Activated T-helper 1 cell treated with Interleukin-2 at 50 U/mL for 16 hours (primary cell): ENCODE measurements around the gene JTB.
A peak's percentile ranks its signal among the peaks of the same experiment; 100 is the strongest.

Source experiments
- DNase-seq: peaks from one replicate; pipeline ENCODE4 v3.0.0-alpha.2; 2020; ENCODE audit warnings: low read depth

Gene JTB

DNA sequence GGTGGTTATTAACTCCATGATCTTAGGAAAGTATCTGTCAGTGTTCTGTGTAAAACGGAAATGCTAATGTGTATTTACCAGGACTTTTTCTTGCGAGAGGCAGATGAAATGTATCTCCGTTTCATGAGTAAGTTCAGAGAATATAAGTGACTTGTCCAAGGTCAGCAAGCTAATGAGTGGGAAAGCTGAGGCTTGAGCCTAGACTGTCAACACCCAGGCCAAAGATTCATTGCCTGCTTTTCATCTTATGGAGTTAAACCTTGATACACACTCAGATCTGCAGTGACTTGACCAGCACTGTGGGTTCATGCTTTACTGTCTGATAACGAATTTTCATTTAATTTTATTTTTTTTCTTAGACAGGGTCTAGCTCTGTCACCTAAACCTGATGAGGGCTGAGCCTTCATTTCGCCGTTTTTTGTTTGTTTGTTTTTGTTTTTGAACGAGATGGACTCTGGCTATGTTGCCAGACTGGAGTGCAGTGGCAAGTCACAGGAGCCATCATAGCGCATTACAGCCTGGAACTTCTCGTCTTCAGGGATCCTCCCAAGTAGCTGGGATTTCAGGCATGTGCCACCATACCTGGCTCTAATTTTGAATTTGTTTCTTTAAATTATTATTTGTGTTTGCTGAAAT is 918 bp upstream of the JTB start:
- DNase-seq = no peak

DNA sequence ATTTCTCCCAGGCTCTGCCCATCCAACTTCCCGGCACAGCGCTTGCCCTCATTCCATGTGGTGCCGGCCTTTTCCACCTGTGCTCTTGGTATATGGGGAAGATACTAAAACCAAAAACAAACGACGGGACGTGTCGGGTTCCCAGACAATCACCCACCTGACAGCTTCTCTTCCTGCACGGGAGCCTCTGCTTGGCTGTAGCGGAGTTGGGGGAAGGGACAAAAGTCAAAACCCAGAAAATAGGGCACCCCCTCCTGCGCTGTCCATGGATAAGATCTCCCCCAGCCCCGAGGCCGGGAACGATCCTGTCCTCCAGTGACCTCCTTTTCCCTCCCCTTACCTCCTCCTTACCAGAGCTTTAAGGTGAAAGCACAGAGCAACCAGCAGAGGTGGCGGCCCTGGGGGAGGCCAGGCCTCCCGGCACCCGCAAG is 640 bp downstream of the JTB start:
- DNase-seq = no peak

DNA sequence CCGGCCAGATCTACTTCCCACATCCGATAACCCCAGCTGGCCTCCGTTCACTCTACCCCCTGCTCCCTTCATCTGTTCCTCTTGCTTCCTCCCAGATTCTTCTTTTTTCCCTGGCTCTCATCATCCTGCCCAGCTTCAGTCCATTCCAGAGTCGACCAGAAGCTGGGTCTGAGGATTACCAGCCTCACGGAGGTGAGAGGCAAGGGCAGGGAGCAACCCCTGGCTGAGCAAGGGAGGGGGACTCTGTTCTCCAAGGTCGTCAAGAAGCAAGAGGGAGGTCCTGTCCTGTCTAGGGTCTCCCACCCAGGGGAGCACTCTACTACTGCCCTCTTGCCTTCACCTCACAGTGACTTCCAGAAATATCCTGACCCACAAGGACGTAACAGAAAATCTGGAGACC is 3.9 kb downstream of the JTB start:
- DNase-seq = no peak

DNA sequence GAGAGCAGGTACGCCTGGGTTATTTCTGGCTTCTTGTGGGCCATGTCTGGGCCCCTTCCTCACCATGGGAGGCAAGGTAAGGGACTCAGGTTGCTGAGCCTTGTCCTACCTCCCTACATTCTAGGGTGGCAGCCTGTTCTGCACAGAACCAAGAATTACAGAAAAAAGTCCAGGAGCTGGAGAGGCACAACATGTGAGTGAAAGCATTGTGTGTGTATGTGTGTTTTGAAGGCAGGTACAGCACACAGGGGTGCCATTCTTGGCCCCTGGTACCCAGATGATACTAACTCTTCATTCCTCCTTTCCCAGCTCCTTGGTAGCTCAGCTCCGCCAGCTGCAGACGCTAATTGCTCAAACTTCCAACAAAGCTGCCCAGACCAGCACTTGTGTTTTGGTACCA is 4.4 kb downstream of the JTB start:
- no peak for DNase-seq

DNA sequence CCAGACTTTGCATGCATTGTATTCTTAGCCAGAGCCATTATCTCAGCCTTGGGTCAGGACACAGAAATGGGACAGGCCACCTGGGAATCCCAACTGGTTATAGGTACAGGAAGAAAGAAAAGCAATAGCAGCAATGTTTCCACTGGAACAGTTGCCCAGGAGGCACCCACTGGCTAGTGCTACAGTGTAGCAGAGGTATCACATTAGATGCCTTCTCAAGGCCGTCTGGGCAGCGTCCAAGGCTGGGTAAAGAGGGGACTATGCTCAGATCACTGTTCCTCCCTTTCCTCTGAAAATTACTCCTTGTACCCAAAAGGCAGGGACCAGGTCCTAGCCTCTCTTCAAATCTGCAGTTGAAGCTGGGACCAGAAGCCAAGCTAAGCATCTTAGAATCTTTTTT is 7.1 kb downstream of the JTB start:
- DNase-seq = no peak

DNA sequence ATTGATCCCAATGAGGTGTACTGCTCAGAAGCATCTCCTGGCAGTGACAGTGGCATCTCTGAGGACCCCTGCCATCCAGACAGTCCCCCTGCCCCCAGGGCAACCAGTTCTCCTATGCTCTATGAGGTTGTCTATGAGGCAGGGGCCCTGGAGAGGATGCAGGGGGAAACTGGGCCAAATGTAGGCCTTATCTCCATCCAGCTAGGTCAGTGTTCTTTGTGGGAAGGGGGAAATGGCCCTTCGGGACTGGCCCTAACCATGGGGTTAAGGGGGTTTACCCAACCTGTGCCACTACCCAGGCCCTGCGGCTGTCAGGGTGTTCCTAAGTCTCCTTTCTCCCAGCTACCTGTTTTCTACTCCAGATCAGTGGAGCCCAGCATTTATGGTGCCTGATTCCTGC is 8.5 kb downstream of the JTB start:
- no peak for DNase-seq

DNA sequence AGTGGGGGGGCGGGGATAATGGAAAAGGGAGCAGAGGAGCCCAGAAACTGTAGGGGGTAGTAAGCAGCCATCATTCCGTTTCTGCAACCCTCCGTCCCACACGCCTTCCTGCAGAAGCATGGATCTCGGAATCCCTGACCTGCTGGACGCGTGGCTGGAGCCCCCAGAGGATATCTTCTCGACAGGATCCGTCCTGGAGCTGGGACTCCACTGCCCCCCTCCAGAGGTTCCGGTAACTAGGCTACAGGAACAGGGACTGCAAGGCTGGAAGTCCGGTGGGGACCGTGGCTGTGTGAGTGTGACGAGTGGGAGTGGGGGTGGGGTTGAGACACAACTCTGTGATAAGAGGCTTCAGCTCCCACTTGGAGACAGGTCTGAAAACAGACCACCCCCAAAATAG is 9.1 kb downstream of the JTB start:
- no peak for DNase-seq

DNA sequence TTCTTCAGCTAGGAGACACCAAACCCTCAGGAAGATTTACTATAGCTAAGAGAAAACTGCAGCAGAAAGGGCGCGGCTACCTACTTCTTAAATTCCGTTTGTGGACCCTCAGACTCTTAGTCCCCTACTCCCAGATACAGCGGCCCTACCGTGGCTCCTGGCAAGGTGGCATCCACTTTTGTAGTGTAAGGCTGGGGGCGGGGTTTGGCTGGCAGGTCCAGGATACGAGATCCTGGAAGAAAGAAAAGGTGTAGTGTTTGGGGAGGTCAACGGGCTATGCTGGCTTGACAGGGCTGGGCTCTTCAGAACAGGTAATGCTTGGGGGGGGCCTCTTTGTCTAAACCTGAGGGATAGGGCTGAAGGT is 9.5 kb downstream of the JTB start:
- no peak for DNase-seq

DNA sequence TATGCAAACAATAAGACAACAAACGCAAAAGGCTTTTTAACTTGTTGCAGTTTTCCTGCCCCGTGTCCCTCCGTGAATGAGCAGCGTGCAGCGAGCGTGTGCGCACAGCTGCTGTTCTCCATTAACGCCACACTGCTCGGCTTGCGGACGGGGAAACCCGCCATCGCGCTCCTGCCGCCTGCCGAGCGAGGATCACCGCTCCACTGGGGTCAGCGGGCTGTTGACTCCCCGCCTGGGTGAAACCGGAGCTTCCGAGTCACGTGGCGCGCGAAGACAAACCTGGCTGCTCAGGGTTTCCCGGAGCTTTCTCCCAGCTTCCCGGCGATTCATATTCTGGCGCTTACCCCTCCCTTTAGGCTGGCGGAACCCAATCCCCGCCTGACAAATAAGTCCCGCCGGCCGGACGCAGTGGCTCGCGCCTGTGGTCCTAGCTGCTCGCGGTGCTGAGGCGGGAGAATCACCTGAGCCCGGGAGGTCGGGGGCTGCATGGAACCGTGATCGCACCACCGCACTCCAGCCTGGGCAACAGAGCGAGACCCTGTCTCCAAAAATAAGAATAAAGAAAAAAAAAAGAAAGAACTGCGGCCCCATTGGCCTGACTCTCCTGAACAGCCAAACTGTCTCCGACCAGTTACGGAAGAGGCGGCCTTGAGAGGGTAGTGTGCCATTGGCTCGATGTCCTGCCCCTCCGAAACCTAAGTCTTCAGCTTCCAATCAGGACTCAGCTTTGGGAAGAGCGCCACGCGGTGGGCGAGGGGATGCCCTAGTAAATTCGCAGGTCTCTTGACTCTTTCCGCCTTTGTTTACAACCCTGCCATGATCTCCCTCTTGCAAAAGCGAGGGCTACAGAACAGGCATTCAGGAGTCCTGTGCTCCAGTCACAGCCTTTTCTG is 10.1 kb downstream of the JTB start, which contains the start of gene CREB3L4:
Gene CREB3L4 (plus strand): TSS at position 796 of the 893 bp plus-strand sequence. CDS start 624 bp downstream, outside the sequence.
- peak; percentile 76 for DNase-seq

DNA sequence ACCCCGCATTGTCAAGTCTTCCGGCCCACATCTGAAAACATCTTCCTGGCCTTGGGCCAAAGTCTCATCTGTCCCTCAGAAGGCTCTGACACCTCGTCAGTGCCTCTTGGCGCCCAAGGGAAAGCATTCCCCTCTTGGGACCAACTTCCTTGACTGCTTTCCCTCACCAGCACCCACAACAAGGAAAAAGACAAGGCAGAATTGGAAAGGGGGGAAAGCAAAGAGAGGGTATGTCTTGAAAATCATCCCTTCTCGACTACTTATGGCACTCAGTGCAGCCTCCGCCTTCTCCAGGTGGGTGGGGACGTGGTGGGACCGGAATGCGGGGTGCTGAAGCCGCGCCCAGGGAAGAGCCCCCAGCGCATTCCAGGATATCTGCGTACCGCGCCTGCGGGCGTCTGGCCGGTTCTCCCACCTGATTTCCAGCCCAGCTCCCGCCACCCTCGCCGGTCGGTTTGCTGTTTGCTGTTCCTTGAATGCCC is 13.6 kb downstream of the JTB start:
- no peak for DNase-seq

DNA sequence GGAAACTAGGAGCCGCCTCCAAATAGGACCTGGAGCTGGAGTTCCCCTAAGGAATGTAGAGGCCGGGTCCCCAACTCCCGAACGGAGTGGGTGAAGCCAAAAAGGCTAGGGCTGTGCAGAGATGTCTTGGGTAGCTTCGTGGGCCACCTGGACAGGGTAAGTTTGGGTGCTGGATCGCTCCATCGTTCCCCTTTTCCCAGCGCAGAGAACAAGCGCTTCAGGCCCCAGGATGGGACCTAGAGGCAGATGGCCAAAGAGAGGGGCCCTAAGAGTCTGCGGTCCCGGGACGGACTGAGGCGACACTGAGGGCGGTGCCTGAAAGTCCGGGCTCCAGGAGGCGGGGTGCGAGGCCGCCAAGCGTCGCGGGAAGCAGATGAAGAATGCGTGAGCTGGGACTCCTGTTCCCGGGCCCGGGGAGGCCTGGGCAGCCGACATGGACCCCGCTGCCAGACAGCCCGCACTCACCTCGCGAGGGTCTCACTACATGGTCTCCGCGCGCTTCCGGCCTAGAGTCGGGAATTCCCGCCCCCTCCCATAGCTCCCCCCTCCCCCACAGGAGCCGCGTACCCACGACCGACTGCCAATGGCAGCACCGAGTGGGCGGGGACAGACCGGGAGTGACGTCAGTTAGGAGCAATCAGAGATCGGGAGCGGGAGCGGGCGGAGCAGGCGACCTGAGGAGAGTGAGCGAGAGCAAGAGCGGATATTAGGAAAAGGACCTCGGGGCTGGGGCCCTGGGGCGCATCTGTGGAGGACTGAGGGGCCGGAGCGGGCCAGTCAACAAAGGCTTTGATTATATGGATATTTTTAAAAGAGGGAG is 14.2 kb downstream of the JTB start, which contains the start of gene SLC39A1:
Gene SLC39A1 (minus strand): TSS at position 508 of the 820 bp plus-strand sequence. CDS start 822 bp downstream, outside the sequence.
- peak; percentile 85 for DNase-seq

DNA sequence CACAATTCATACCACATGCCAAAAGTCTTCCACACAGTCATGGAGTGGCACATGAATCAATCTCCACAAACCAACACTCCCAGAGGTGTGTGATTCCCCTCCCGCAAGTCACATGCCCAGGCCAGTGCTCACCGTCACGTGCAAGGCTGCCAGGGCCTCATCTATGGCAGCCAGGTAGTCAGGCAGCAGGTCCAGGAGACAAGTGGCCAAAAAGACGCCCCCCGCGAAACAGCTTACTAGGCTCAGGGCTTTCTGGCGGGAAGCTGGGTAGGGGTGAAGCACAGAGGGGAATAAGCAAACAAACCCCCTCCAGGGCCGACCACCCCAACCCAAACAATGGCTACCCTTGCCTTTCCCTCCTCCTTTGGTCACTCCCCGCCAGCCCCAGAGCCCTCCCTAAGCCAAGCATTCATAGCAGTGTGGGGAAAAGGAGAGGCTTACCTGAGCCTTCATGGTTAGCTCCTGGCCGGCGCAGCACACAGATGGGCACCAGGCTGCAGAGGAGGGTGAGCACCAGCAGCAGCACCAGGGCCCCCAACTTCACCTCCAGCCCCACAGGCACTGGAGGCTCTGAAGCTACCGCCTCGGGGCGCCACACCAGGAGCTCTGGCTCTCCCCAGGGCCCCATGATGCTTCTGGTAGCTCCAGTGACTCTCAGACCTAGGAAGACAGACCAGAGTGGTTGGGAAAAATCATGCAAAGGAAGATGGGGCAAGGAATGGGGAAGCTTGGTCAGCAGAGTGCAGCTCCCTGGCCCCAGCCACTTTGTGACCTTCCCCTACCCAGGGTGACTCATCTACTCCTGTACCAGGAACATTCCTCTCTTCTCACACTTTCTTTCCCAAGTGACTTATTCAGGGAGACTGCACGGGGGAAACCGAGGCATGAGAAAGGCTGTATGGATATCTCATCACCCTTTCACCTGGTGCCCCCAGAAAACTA is 15.1 kb downstream of the JTB start:
- no peak for DNase-seq

DNA sequence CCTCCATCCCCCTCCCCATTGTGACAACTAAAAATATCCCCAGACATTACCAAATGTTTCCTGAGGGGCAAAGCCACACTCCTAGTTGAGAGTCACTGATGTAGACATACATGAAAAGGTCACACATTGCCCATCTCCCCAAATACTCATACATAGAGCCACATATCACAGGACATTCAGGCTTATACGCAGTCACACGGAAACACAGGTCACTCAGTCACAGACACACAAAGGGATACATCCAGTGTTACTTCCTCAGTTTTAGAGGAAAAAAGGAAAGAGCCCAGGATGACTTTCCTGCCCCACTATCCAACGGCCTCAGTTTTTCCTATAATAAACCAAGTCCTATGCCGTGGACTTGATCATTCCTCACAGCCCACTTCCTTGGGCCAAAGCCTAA is 16.1 kb downstream of the JTB start:
- no peak for DNase-seq

DNA sequence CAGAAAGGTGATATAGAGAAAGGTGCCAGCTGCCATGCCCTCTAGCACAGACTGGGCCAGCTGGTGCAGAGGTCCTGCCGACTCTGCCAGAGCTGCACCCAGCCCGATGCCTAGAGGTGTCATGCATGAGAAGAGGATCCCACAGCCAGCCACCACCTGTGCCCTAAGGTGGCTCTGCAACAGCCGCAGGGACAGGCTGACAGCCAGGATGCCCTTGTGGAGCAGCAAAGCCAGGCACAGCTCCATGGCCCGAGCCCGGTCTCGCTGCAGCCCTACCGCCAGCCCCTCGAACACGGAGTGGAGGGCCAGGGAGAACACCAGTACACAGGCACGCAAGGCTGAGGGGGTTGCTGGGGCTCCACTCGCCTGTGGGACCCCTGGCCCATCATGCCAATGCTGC is 17.3 kb downstream of the JTB start:
- DNase-seq = no peak

DNA sequence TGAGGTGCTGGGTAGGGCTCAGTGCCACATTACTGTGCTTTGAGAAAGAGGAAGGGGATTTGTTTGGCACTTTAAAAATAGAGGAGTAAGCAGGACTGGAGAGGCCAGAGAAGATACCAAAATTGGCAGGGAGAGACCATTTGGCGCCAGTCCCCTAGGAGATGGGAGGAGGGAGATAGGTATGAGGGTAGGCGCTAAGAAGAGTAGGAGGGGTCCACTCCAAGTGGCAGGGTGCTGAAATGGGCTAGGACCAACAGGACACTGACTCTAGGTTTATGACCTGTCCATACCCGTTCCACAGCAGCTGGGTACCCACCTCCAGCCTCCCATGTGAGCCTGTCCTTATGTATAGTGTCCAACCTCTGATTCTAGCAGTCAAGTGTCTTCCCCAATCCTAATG is 18.0 kb downstream of the JTB start:
- no peak for DNase-seq

DNA sequence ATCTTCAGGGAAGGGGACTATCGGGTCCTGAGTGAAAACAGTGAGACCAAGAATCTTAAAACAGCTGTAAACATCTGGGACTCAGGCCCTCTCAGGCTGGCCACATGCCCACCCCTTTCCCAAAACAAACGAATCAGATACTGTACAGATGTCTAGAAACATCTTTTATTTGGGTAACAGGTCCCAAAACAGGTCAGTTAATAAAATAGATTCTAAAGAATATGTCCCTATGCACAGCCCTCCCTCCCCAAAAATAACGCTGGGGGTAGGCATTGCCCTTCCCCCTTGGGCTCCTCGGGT is 18.6 kb downstream of the JTB start:
- DNase-seq = no peak

DNA sequence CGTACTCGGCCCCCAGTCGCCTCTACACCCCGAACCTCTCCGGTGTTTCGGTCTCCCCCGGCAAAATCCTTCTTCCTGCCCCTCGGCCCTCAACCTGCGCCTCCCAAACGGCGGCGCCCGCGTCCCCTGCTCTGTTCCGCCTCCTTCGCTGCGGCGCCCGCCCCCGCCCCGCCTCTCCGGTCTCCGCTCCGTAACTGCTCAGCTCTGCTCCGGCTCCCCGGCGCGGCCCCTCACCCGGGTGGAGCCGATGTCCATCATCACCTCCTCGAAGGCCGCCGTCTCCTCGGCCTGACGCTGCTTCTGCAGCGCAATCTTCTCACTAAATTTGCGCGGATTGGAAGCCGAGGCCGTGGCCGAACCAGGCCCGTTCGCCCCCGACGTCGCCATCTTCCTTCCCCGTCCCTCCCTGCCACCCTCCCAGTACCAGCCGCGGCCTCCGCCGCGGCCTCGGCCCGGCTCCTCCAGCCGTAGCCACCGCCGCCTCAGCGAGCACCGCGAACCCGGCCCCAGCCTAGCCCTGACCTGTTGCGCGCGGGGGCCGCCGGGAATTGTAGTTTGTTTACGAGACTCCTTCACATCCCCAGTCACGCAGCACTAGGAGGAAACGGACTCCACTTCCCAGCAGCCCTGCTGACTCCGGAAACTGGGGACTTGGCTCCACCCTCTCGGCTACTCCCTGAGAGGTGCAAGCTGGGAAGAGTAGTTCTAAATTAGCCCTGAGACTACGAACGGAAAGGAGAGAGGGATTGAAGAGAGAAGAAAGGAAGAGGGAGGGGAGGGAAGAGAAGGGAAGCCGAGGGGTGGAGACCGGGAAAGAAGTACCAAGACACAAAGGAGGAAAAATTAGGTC is 19.1 kb downstream of the JTB start, which contains the start of gene CRTC2:
Gene CRTC2 (minus strand): TSS at position 502 of the 850 bp plus-strand sequence. CDS start 115 bp downstream, at position 387.
- DNase-seq = peak; percentile 93

DNA sequence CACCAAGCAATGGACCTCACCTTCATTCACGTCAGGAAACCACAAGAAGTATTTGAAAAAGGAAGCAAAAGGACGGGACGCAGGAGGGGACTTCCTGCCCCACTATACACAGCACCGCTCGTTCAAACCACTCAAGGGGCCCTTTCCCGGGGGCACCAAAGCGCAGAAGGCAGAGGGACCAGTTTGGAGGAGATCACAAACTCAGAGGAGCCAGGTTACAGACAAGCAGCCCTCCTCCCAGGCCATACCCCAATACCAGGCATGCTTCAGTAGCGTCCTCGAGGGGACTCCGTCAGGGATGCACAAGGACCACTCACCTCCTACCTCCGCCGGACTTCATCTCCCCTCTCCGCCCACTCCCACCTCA is 19.7 kb downstream of the JTB start:
- DNase-seq = no peak

DNA sequence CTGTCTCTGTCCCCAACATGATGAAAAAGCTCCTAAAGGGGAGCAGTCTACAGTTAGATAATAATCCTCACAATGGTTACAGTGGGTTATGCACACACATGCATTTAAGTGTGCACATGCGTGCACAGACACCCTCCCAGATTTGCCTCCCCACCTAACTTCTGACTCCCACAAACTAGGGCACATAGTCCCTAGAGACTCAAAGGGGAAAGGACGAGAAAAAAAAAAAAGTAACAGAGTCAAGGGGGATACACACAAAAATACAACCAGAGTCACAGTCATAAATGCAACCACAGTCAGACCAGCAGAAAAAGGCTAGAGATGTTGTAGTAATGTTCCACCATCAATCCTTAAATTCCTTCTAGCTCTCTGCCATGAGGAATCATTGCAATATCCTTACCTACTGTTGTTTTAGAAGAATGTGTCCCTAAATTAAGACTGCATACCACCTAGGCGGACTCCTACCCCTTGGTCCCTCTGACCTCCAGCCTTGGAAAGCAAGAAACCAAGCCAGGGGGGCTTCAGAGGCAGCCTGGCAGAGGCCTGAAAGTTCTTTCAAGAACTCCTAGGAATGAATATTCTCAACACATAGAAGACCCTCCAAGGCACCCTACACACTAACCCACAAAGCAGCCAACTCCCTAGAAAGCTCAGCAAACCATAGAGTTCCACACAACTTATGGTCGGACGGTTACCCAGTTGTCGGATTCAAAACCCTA is 20.3 kb downstream of the JTB start:
- no peak for DNase-seq

DNA sequence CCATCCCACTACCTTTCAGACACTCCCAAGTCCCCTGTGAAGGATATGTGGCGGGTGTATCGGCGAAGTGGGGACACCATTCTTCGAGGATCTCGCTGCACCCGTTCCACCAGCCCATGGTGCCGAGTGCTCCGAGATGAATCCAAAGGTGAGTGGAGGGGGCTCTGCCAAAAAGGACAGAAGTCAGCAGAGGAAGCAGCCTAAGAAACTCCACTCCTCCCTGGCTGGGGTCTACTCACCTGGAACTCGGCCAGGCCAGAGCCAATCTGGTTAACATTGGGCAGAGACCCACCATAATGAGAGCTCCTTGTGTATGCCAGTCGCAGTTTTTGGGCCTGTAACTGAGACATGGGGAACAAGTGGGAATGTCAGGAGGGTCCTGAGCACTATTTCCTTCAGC is 22.6 kb downstream of the JTB start:
- no peak for DNase-seq
